Hepatocyte (in vitro differentiated cells): ENCODE results near the gene LRRC45. TPM values are rescaled to one million over a fixed set of nuclear protein-coding genes. Genes with fewer than 3 reads are reported as not detected.
A peak's percentile ranks its signal among the peaks of the same experiment; 100 is the strongest.

Source experiments
- DNase-seq: peaks from one replicate; pipeline ENCODE4 v3.0.0-alpha.2; 2016; ENCODE audit warnings: low spot score
- H2AFZ ChIP-seq: fragments of 200-600 bp; sonication (generic); 2 replicates; pipeline ENCODE4 v1.6.0; 2016; ENCODE audit warnings: antibody characterized with exemption, mild to moderate bottlenecking
- H3K27ac ChIP-seq: fragments of 200-600 bp; sonication (generic); 2 replicates; pipeline ENCODE4 v1.5.1; 2016; ENCODE audit warnings: mild to moderate bottlenecking
- H3K27me3 ChIP-seq: fragments of 200-600 bp; sonication (generic); 2 replicates; pipeline ENCODE4 v1.6.1; 2016
- H3K36me3 ChIP-seq: fragments of 200-600 bp; sonication (generic); replicated peaks from 2 replicates; pipeline ENCODE4 v1.5.1; 2016; ENCODE audit warnings: low read depth; ENCODE audit not compliant: insufficient read depth
- H3K4me1 ChIP-seq: fragments of 200-600 bp; sonication (generic); 2 replicates; pipeline ENCODE4 v1.5.1; 2016; ENCODE audit warnings: mild to moderate bottlenecking, moderate library complexity; ENCODE audit not compliant: insufficient read depth
- H3K4me2 ChIP-seq: fragments of 200-600 bp; sonication (generic); 2 replicates; pipeline ENCODE4 v1.6.0; 2016
- H3K4me3 ChIP-seq: fragments of 200-600 bp; sonication (generic); 2 replicates; pipeline ENCODE4 v1.5.1; 2016; ENCODE audit warnings: mild to moderate bottlenecking
- H3K79me2 ChIP-seq: fragments of 200-600 bp; sonication (generic); 2 replicates; pipeline ENCODE4 v1.6.0; 2017; ENCODE audit warnings: mild to moderate bottlenecking
- H3K9me2 ChIP-seq: fragments of 200-600 bp; sonication (generic); replicated peaks from 2 replicates; pipeline ENCODE4 v1.6.0; 2017; ENCODE audit warnings: mild to moderate bottlenecking; ENCODE audit not compliant: insufficient read depth
- H3K9me3 ChIP-seq: fragments of 200-600 bp; sonication (generic); 2 replicates; pipeline ENCODE4 v1.5.1; 2016; ENCODE audit warnings: low read depth, mild to moderate bottlenecking
- H4K20me1 ChIP-seq: fragments of 200-600 bp; sonication (generic); 2 replicates; pipeline ENCODE4 v1.6.0; 2016; ENCODE audit warnings: mild to moderate bottlenecking; ENCODE audit not compliant: insufficient read depth, poor library complexity, severe bottlenecking
- CTCF ChIP-seq: fragments of 200-600 bp; sonication (generic); IDR thresholded peaks from 2 replicates; pipeline ENCODE4 v1.5.1; 2016; ENCODE audit warnings: antibody characterized with exemption, mild to moderate bottlenecking; ENCODE audit not compliant: poor library complexity
- EZH2 ChIP-seq: fragments of 200-600 bp; sonication (generic); IDR thresholded peaks from 2 replicates; pipeline ENCODE4 v1.6.1; 2016; ENCODE audit warnings: antibody characterized with exemption, mild to moderate bottlenecking, borderline replicate concordance
- EZH2phosphoT487 ChIP-seq: fragments of 200-600 bp; sonication (generic); IDR thresholded peaks from one replicate; pipeline ENCODE4 v1.6.1; 2018; ENCODE audit warnings: antibody characterized with exemption, mild to moderate bottlenecking, low read depth, moderate library complexity; ENCODE audit not compliant: unreplicated experiment, severe bottlenecking
- WGBS: methylation state at CpG from one replicate; pipeline ENCODE4 v1.1.6; 2016; ENCODE audit warnings: low lambda C conversion rate; ENCODE audit errors: missing lambda C conversion rate; 5-methylcytosine and 5-hydroxymethylcytosine counted together
- polyA plus RNA-seq: library from polyadenylated mRNA; unstranded; fragments of >200 nt; fragmentation: Nextera tagmentation; extraction: Ambion mirVana; gene quantifications from 2 replicates; pipeline ENCODE4 v1.2.1, GENCODE V29; 2016
- total RNA-seq: library from RNA; depleted of rRNA; stranded (reverse); fragments of >200 nt; gene quantifications from 2 replicates; pipeline ENCODE4 v1.2.3, GENCODE V29; 2014

Gene LRRC45
- total and polyA plus RNA-seq, 2 experiments from 2014 or later, result 12.8 to 14.7 TPM

GRCh38 chr17:82031303-82031884 is 8.3 kb downstream of the LRRC45 start, which contains the start of gene RAC3:
Gene RAC3 (plus strand): TSS chr17:82031678. CDS start chr17:82031762, 84 bp downstream.
- Histone ChIP-seq H3K4me3 (peak within 1 kb of the TSS; percentile 45), H3K4me1 (peaks cover 16% of the 10 kb centered on the region), H3K36me3 (no peaks in the 10 kb centered on the region), H2AFZ (peak within 1 kb of the TSS; percentile 39), H3K27ac (peak within 1 kb of the TSS; percentile 33), H3K4me2 (peak within 1 kb of the TSS; percentile 100), H4K20me1 (no peaks in the 10 kb centered on the region), H3K27me3 (no peaks in the 10 kb centered on the region), H3K9me2 (no peaks in the 10 kb centered on the region), H3K9me3 (no peaks in the 10 kb centered on the region), H3K79me2 (peaks cover 9% of the 10 kb centered on the region)
- WGBS, result 0% methylated on average over 3 of the region's 96 CpGs
- TF ChIP-seq CTCF (no peak), EZH2phosphoT487 (no peak), EZH2 (no peak)
- peak; percentile 79 for DNase-seq

- TF ChIP-seq EZH2 (no peak), EZH2phosphoT487 (no peak), CTCF (no peak)
- 21% methylated on average over 28 of the region's 59 CpGs for WGBS
- Histone ChIP-seq H4K20me1 (no peaks in the 10 kb centered on the region), H3K4me1 (peaks cover 20% of the 10 kb centered on the region), H3K79me2 (peaks cover 11% of the 10 kb centered on the region), H3K4me3 (peak overlapping the region; percentile 24), H3K36me3 (no peaks in the 10 kb centered on the region), H3K4me2 (peak overlapping the region; percentile 96), H3K27ac (no peak overlapping the region), H3K9me2 (no peaks in the 10 kb centered on the region), H2AFZ (no peak overlapping the region), H3K9me3 (no peaks in the 10 kb centered on the region), H3K27me3 (no peaks in the 10 kb centered on the region)
- DNase-seq, result peak; percentile 73
Measured at GRCh38 chr17:82031885-82032627, 9.0 kb downstream of the LRRC45 start.

GRCh38 chr17:82033359-82034085 is 10.4 kb downstream of the LRRC45 start:
- Histone ChIP-seq H3K4me1 (peaks cover 20% of the 10 kb centered on the region), H3K9me2 (no peaks in the 10 kb centered on the region), H2AFZ (no peak overlapping the region), H3K27me3 (no peaks in the 10 kb centered on the region), H3K4me2 (no peak overlapping the region), H4K20me1 (no peaks in the 10 kb centered on the region), H3K9me3 (no peaks in the 10 kb centered on the region), H3K36me3 (no peaks in the 10 kb centered on the region), H3K79me2 (peaks cover 11% of the 10 kb centered on the region), H3K27ac (no peak overlapping the region), H3K4me3 (no peak overlapping the region)
- DNase-seq, result no peak
- WGBS, result 95% methylated on average over 17 of the region's 38 CpGs
- no peak for TF ChIP-seq EZH2
- no peak for TF ChIP-seq EZH2phosphoT487
- no peak for TF ChIP-seq CTCF
